Measurements from ENCODE around the gene CERCAM.

CERCAM gene

GRCh38 chr9:128389395-128390149 lies 31.1 kb upstream of the CERCAM start:
- DNase-seq (ENCODE audit: low read depth in 2 of 2) = no peak
- no peak for TF ChIP-seq CTCF (IDR thresholded peaks at IDR 0.05; ENCODE audit: low read depth, low read length)
- H3K4me3 ChIP-seq (replicated peaks in 1 of 2; ENCODE audit: low read depth in 2 of 2, low read length in 2 of 2) = no peak overlapping the region

GRCh38 chr9:128390150-128390812 lies 30.4 kb upstream of the CERCAM start:
- no peak for DNase-seq (ENCODE audit: low read depth in 2 of 2)
- H3K4me3 ChIP-seq (replicated peaks in 1 of 2; ENCODE audit: low read depth in 2 of 2, low read length in 2 of 2) = no peak overlapping the region
- TF ChIP-seq CTCF (IDR thresholded peaks at IDR 0.05; ENCODE audit: low read depth, low read length) = no peak

GRCh38 chr9:128390813-128391711 lies 29.6 kb upstream of the CERCAM start:
- H3K4me3 ChIP-seq (replicated peaks in 1 of 2; ENCODE audit: low read depth in 2 of 2, low read length in 2 of 2) = no peak overlapping the region
- no peak for TF ChIP-seq CTCF (IDR thresholded peaks at IDR 0.05; ENCODE audit: low read depth, low read length)
- DNase-seq (ENCODE audit: low read depth in 2 of 2) = no peak

GRCh38 chr9:128391956-128392301 lies 28.7 kb upstream of the CERCAM start:
- no peak for DNase-seq (ENCODE audit: low read depth in 2 of 2)
- no peak for TF ChIP-seq CTCF (IDR thresholded peaks at IDR 0.05; ENCODE audit: low read depth, low read length)
- no peak overlapping the region for H3K4me3 ChIP-seq (replicated peaks in 1 of 2; ENCODE audit: low read depth in 2 of 2, low read length in 2 of 2)

GRCh38 chr9:128392302-128393144 lies 28.1 kb upstream of the CERCAM start:
- no peak for TF ChIP-seq CTCF (IDR thresholded peaks at IDR 0.05; ENCODE audit: low read depth, low read length)
- H3K4me3 ChIP-seq (replicated peaks in 1 of 2; ENCODE audit: low read depth in 2 of 2, low read length in 2 of 2) = no peak overlapping the region
- no peak for DNase-seq (ENCODE audit: low read depth in 2 of 2)

- no peak overlapping the region for H3K4me3 ChIP-seq (replicated peaks in 1 of 2; ENCODE audit: low read depth in 2 of 2, low read length in 2 of 2)
- TF ChIP-seq CTCF (IDR thresholded peaks at IDR 0.05; ENCODE audit: low read depth, low read length) = no peak
- no peak for DNase-seq (ENCODE audit: low read depth in 2 of 2)
These were observed 27.4 kb upstream of the CERCAM start for GRCh38 chr9:128393145-128393775.

All from cardiac fibroblast (primary cell).